PC-3 (cell line): ENCODE data around the gene AIG1. TPM values are rescaled to one million over a fixed set of nuclear protein-coding genes. Genes with fewer than 3 reads are reported as not detected.

Experiments
- ATAC-seq: fragments of 200-7000 bp; cut with Tn5 transposase; 2 replicates; pipeline ENCODE4 v1.9.1; 2020; ENCODE audit warnings: mild to moderate bottlenecking, moderate library complexity
- BruUV-seq: library from RNA; stranded (reverse); fragments of 400-500 nt; replicated peaks from 2 replicates; lab custom pipeline; 2021; lab: Mats Ljungman, UMichigan
- CTCF ChIA-PET: fragments of 300-600 bp; sonication (Branson Sonifier 250); formaldehyde crosslinking; loops from one replicate; lab custom pipeline; 2022; ENCODE audit warnings: antibody characterized with exemption; lab: Charles Lee
- POLR2A ChIA-PET: fragments of 300-600 bp; sonication (Branson Sonifier 250); formaldehyde crosslinking; loops from one replicate; lab custom pipeline; 2022; ENCODE audit warnings: antibody characterized with exemption; ENCODE audit not compliant: unreplicated experiment; lab: Charles Lee
- DNase-seq: peaks from one replicate; pipeline ENCODE4 v3.0.0-alpha.2; 2015
- H2AFZ ChIP-seq: fragments of 300-600 bp; sonication (generic); 2 replicates; pipeline ENCODE4 v1.6.0; 2016; ENCODE audit warnings: antibody characterized with exemption, low read length
- H3F3A ChIP-seq: fragments of 300-600 bp; sonication (generic); one replicate; pipeline ENCODE4 v1.6.0; 2017; ENCODE audit warnings: antibody characterized with exemption, low read length, control low read depth, mild to moderate bottlenecking; ENCODE audit not compliant: unreplicated experiment
- H3K27ac ChIP-seq: fragments of 300-600 bp; sonication (generic); 2 replicates; pipeline ENCODE4 v1.5.1; 2016; ENCODE audit warnings: mild to moderate bottlenecking, low read length
- H3K27me3 ChIP-seq: fragments of 300-600 bp; sonication (generic); 2 replicates; pipeline ENCODE4 v1.6.1; 2016; ENCODE audit warnings: low read length, mixed read lengths
- H3K36me3 ChIP-seq: fragments of 300-600 bp; sonication (generic); 2 replicates; pipeline ENCODE4 v1.6.1; 2016; ENCODE audit warnings: low read depth, mixed run types, low read length, mixed read lengths
- H3K4me1 ChIP-seq: fragments of 300-600 bp; sonication (generic); 2 replicates; pipeline ENCODE4 v1.5.1; 2016; ENCODE audit warnings: low read length; ENCODE audit not compliant: insufficient read depth
- H3K4me2 ChIP-seq: fragments of 300-600 bp; sonication (generic); 2 replicates; pipeline ENCODE4 v1.6.0; 2016; ENCODE audit warnings: low read length
- H3K4me3 ChIP-seq: fragments of 300-600 bp; sonication (generic); 2 replicates; pipeline ENCODE4 v1.5.1; 2016; ENCODE audit warnings: mild to moderate bottlenecking, low read length, mixed read lengths
- H3K79me2 ChIP-seq: fragments of 300-600 bp; sonication (generic); 2 replicates; pipeline ENCODE4 v1.6.1; 2017; ENCODE audit warnings: low read length, mixed read lengths
- H3K9ac ChIP-seq: fragments of 300-600 bp; sonication (generic); 2 replicates; pipeline ENCODE4 v1.6.0; 2016; ENCODE audit warnings: mild to moderate bottlenecking, low read length
- H3K9me2 ChIP-seq: fragments of 300-600 bp; sonication (generic); replicated peaks from 2 replicates; pipeline ENCODE4 v1.6.1; 2016; ENCODE audit warnings: mixed run types, low read length, mixed read lengths
- H3K9me3 ChIP-seq: fragments of 300-600 bp; sonication (generic); 2 replicates; pipeline ENCODE4 v1.6.1; 2016; ENCODE audit warnings: low read length, mixed read lengths
- H4K20me1 ChIP-seq: fragments of 300-600 bp; sonication (generic); 2 replicates; pipeline ENCODE4 v1.6.1; 2016; ENCODE audit warnings: low read length, mixed read lengths
- CTCF ChIP-seq: fragments of 300-600 bp; sonication (generic); conservative IDR thresholded peaks from 2 replicates; pipeline ENCODE4 v1.5.1; 2017; ENCODE audit warnings: antibody characterized with exemption, low read depth, mild to moderate bottlenecking, low read length
- EZH2 ChIP-seq: fragments of 300-600 bp; sonication (generic); IDR thresholded peaks from one replicate; pipeline ENCODE4 v1.6.1; 2017; ENCODE audit warnings: antibody characterized with exemption, mild to moderate bottlenecking, low read length; ENCODE audit not compliant: unreplicated experiment
- EZH2phosphoT487 ChIP-seq: fragments of 300-600 bp; sonication (generic); IDR thresholded peaks from 2 replicates; pipeline ENCODE4 v1.6.1; 2018; ENCODE audit warnings: mild to moderate bottlenecking, antibody characterized with exemption, low read length, borderline replicate concordance
- intact Hi-C: fragments of 100-400 bp; cut with micrococcal nuclease; formaldehyde crosslinking; loops from 2 replicates; pipeline ENCODE4 v1.9.0; 2023
- total RNA-seq: library from RNA; depleted of rRNA; stranded (reverse); fragments of >200 nt; gene quantifications from 2 replicates; pipeline ENCODE4 v1.2.3, GENCODE V29; 2014

Gene AIG1
- total RNA-seq, 1 experiment from 2014 or later, result 32.7 TPM

- TF ChIP-seq EZH2phosphoT487 (no peak), CTCF (no peak), EZH2 (no peak)
- H3K79me2 ChIP-seq, result no peaks in the 10 kb centered on the region
- no peak overlapping the region for H3K9ac ChIP-seq
- intact Hi-C loops, result loop anchor here (1.0 to 10.0 kb wide), 2 partner anchors 101 to 194 kb away; no protein-coding TSS in a partner anchor
- no TSS peak for BruUV-seq
- H3K4me1 ChIP-seq, result peaks cover 20% of the 10 kb centered on the region
- no peaks in the 10 kb centered on the region for H3F3A ChIP-seq
- CTCF ChIA-PET, result interaction anchor here (0.6 kb wide), 1 partner anchor 26 kb away, joined by 5 read pairs; no protein-coding TSS in a partner anchor
- ATAC-seq (no peak), DNase-seq (no peak)
- H3K36me3 ChIP-seq, result no peaks in the 10 kb centered on the region
- H3K9me3 ChIP-seq, result no peaks in the 10 kb centered on the region
- peak overlapping the region; percentile 11; the same call in 1 of the 2 replicates for H3K27ac ChIP-seq
- H4K20me1 ChIP-seq, result no peaks in the 10 kb centered on the region
- no peak overlapping the region for H3K4me2 ChIP-seq
- POLR2A ChIA-PET, result no interaction called here
- no peaks in the 10 kb centered on the region for H3K27me3 ChIP-seq
- H3K4me3 ChIP-seq, result no peak overlapping the region
- H2AFZ ChIP-seq, result no peak overlapping the region
- H3K9me2 ChIP-seq, result no peaks in the 10 kb centered on the region
Observed at GRCh38 chr6:143233554-143234285, 173.0 kb downstream of the AIG1 start.

- Histone ChIP-seq H3K36me3 (no peaks in the 10 kb centered on the region), H3K4me1 (peaks cover 20% of the 10 kb centered on the region), H4K20me1 (no peaks in the 10 kb centered on the region), H3K9ac (no peak overlapping the region), H2AFZ (no peak overlapping the region), H3K4me2 (no peak overlapping the region), H3K9me3 (no peaks in the 10 kb centered on the region), H3K27me3 (no peaks in the 10 kb centered on the region), H3F3A (no peaks in the 10 kb centered on the region), H3K9me2 (no peaks in the 10 kb centered on the region), H3K27ac (peak overlapping the region; percentile 7; the same call in 1 of the 2 replicates), H3K4me3 (no peak overlapping the region), H3K79me2 (no peaks in the 10 kb centered on the region)
- TF ChIP-seq EZH2 (no peak), EZH2phosphoT487 (no peak), CTCF (no peak)
- ChIA-PET CTCF (no interaction called here), POLR2A (no interaction called here)
- DNase-seq (peak; percentile 40), ATAC-seq (no peak)
- intact Hi-C loops, result loop anchor here (1.0 to 10.0 kb wide), 2 partner anchors 100 to 193 kb away; no protein-coding TSS in a partner anchor
- no TSS peak for BruUV-seq
Observed at GRCh38 chr6:143234734-143235133, 174.0 kb downstream of the AIG1 start.
